ENCODE results near the gene MACROH2A2.
"Not testable (repeated sequence)": the region's sequence is repeated elsewhere in the genome, so short reads cannot be mapped to it uniquely, and the experiment has no call there.

Gene MACROH2A2

GRCh38 chr10:70119623-70120022 lies 67.0 kb downstream of the MACROH2A2 start:
- Histone ChIP-seq H3K36me3 (replicated peaks; ENCODE audit: low read depth, low read length) (no peaks in the 10 kb centered on the region), H3K4me2 (ENCODE audit: low read length) (no peak overlapping the region), H3K4me3 (ENCODE audit: low read length) (no peak overlapping the region), H2AFZ (ENCODE audit: low read depth, low read length) (no peak overlapping the region), H3K27ac (ENCODE audit: low read length) (no peak overlapping the region), H3K4me1 (ENCODE audit: low read length) (peaks cover 6% of the 10 kb centered on the region), H3K9me3 (ENCODE audit: insufficient read depth, low read length) (no peaks in the 10 kb centered on the region), H3K9ac (ENCODE audit: low read length) (no peak overlapping the region), H3K27me3 (ENCODE audit: low read depth, low read length) (no peaks in the 10 kb centered on the region), H3K79me2 (ENCODE audit: low read length) (no peaks in the 10 kb centered on the region), H4K20me1 (ENCODE audit: insufficient read depth, low read length) (no peaks in the 10 kb centered on the region)
- TF ChIP-seq EZH2phosphoT487 (IDR thresholded peaks at IDR 0.05; ENCODE audit: low read depth) (no peak), CTCF (IDR thresholded peaks at IDR 0.05; ENCODE audit: low read depth, low read length) (no peak)

GRCh38 chr10:70120417-70120816 lies 67.8 kb downstream of the MACROH2A2 start:
- no peaks in the 10 kb centered on the region for H3K27me3 ChIP-seq (ENCODE audit: low read depth, low read length)
- no peak overlapping the region for H3K9ac ChIP-seq (ENCODE audit: low read length)
- H3K27ac ChIP-seq (ENCODE audit: low read length), result no peak overlapping the region
- H3K4me1 ChIP-seq (ENCODE audit: low read length), result peaks cover 6% of the 10 kb centered on the region
- no peaks in the 10 kb centered on the region for H3K9me3 ChIP-seq (ENCODE audit: insufficient read depth, low read length)
- no peak overlapping the region for H3K4me2 ChIP-seq (ENCODE audit: low read length)
- no peaks in the 10 kb centered on the region for H3K36me3 ChIP-seq (replicated peaks; ENCODE audit: low read depth, low read length)
- H3K79me2 ChIP-seq (ENCODE audit: low read length), result no peaks in the 10 kb centered on the region
- H3K4me3 ChIP-seq (ENCODE audit: low read length), result no peak overlapping the region
- no peak overlapping the region for H2AFZ ChIP-seq (ENCODE audit: low read depth, low read length)
- no peaks in the 10 kb centered on the region for H4K20me1 ChIP-seq (ENCODE audit: insufficient read depth, low read length)
- TF ChIP-seq CTCF (IDR thresholded peaks at IDR 0.05; ENCODE audit: low read depth, low read length), result no peak
- TF ChIP-seq EZH2phosphoT487 (IDR thresholded peaks at IDR 0.05; ENCODE audit: low read depth), result no peak

DNA sequence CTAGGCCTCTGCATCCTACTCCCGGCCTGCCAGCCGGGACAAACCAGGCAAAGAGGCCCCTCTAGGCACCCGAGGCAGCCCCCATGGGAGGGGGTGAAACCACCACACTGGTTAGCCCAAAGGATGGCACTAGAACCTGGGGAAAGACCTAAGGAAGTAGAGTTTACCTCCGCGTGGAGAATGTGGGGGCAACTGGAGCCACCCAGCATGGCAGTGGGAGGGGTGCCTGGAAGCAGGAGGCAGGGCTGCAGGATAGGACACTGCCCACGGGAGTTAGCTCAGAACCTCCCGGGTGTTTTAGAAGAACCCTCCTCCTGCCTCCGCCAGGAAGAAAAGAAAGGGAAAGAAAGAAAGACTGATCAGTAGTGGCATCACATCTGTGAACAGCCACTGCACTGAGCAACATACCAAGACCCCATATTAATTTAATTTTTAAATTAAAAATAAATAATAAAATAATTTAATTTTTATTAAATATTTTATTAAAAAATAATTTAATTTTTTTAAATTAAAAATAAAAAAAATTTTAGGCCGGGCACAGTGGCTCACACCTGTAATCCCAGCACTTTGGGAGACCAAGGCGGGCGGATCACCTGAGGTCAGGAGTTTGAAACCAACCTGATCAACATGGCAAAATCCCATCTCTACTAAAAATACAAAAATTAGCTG lies 68.8 kb downstream of the MACROH2A2 start:
- H3K4me1 ChIP-seq (ENCODE audit: low read length), result peaks cover 2% of the 10 kb centered on the region
- no peaks in the 10 kb centered on the region for H4K20me1 ChIP-seq (ENCODE audit: insufficient read depth, low read length)
- no peaks in the 10 kb centered on the region for H3K36me3 ChIP-seq (replicated peaks; ENCODE audit: low read depth, low read length)
- H3K4me3 ChIP-seq (ENCODE audit: low read length), result no peak overlapping the region
- no peak overlapping the region for H3K4me2 ChIP-seq (ENCODE audit: low read length)
- no peak overlapping the region for H2AFZ ChIP-seq (ENCODE audit: low read depth, low read length)
- TF ChIP-seq CTCF (IDR thresholded peaks at IDR 0.05; ENCODE audit: low read depth, low read length) (no peak), EZH2phosphoT487 (IDR thresholded peaks at IDR 0.05; ENCODE audit: low read depth) (no peak)
- no peaks in the 10 kb centered on the region for H3K9me3 ChIP-seq (ENCODE audit: insufficient read depth, low read length)
- H3K79me2 ChIP-seq (ENCODE audit: low read length), result no peaks in the 10 kb centered on the region
- no peaks in the 10 kb centered on the region for H3K27me3 ChIP-seq (ENCODE audit: low read depth, low read length)
- H3K9ac ChIP-seq (ENCODE audit: low read length), result no peak overlapping the region
- no peak overlapping the region for H3K27ac ChIP-seq (ENCODE audit: low read length)

- Histone ChIP-seq H3K36me3 (replicated peaks; ENCODE audit: low read depth, low read length) (no peaks in the 10 kb centered on the region), H3K27me3 (ENCODE audit: low read depth, low read length) (no peaks in the 10 kb centered on the region), H3K4me3 (ENCODE audit: low read length) (no peak overlapping the region), H3K27ac (ENCODE audit: low read length) (no peak overlapping the region), H3K9ac (ENCODE audit: low read length) (no peak overlapping the region), H3K9me3 (ENCODE audit: insufficient read depth, low read length) (no peaks in the 10 kb centered on the region), H3K4me2 (ENCODE audit: low read length) (no peak overlapping the region), H3K4me1 (ENCODE audit: low read length) (no peaks in the 10 kb centered on the region), H3K79me2 (ENCODE audit: low read length) (no peaks in the 10 kb centered on the region), H4K20me1 (ENCODE audit: insufficient read depth, low read length) (no peaks in the 10 kb centered on the region), H2AFZ (ENCODE audit: low read depth, low read length) (no peak overlapping the region)
- no peak for TF ChIP-seq CTCF (IDR thresholded peaks at IDR 0.05; ENCODE audit: low read depth, low read length)
- no peak for TF ChIP-seq EZH2phosphoT487 (IDR thresholded peaks at IDR 0.05; ENCODE audit: low read depth)
Observed at GRCh38 chr10:70122742-70123141, 70.1 kb downstream of the MACROH2A2 start.

DNA sequence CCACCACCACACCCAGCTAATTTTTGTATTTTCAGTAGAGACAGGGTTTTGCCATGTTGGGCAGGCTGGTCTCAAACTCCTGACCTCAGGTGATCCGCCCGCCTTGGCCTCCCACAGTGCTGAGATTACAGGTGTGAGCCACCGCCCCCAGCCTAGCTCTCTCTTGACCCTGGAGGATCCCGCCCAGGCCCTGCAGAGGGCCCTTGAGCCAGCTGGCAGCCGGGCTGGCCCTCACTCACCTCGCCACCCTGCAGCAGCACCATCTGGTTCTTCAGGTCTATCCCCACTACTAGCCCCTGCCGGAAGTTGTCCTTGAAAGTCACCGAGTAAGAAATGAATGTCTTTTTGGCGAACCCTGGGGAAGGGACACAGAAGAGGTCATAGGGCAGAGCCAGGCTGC lies 70.5 kb downstream of the MACROH2A2 start:
- not testable (repeated sequence) for H3K79me2 ChIP-seq (ENCODE audit: low read length); H3K9ac ChIP-seq (ENCODE audit: low read length); H3K4me3 ChIP-seq (ENCODE audit: low read length)

More for the DNA sequence above, 70.5 kb downstream of the MACROH2A2 start:
- not testable (repeated sequence) for H3K27me3 ChIP-seq (ENCODE audit: low read depth, low read length); H3K36me3 ChIP-seq (replicated peaks; ENCODE audit: low read depth, low read length); H2AFZ ChIP-seq (ENCODE audit: low read depth, low read length); H3K4me1 ChIP-seq (ENCODE audit: low read length); H3K4me2 ChIP-seq (ENCODE audit: low read length); H3K27ac ChIP-seq (ENCODE audit: low read length); H3K9me3 ChIP-seq (ENCODE audit: insufficient read depth, low read length); H4K20me1 ChIP-seq (ENCODE audit: insufficient read depth, low read length)

Measured in OCI-LY3 (cell line).